ENCODE results near the gene MRPL55.

The MRPL55 gene

DNA sequence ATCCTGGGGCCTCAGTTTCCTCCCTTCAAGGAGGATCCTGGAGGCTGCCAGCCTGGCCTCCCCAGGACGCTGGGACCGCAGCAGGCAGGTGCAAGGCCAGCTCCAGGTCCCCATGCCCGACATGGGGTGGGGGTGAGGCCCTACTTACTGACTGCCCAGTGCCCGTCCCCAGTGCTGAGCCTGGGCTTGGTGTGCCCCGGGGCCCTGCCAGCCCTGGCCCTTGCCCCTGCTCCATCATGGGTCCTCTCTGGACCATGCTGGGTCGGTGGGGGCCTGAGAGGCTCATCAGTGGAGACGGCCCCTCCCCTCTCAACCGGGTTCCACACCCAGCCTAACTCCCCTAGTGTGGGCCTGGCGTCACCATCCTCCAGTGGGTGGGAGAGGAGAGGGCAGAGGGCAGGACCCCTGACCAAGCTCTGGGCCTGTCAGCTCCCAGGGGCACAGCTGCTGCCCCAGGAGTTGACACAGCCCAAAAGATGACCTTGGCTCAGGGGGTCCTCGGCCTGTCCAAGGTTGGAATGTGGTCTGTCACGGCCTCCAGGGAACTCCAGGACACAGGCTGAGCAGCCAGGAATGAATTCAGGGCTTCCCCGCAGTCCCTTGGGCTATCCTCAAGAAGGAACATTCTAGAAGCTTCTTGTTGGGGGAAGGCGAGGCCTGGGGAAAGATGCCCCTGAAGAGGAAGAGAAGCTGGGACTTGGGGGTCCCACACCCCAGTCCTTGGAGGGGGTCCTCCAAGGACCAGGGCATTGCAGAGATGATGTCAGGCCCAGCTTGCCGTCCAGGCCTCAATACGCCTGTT lies 44.2 kb downstream of the MRPL55 start:
- TF ChIP-seq, protein P1, sequence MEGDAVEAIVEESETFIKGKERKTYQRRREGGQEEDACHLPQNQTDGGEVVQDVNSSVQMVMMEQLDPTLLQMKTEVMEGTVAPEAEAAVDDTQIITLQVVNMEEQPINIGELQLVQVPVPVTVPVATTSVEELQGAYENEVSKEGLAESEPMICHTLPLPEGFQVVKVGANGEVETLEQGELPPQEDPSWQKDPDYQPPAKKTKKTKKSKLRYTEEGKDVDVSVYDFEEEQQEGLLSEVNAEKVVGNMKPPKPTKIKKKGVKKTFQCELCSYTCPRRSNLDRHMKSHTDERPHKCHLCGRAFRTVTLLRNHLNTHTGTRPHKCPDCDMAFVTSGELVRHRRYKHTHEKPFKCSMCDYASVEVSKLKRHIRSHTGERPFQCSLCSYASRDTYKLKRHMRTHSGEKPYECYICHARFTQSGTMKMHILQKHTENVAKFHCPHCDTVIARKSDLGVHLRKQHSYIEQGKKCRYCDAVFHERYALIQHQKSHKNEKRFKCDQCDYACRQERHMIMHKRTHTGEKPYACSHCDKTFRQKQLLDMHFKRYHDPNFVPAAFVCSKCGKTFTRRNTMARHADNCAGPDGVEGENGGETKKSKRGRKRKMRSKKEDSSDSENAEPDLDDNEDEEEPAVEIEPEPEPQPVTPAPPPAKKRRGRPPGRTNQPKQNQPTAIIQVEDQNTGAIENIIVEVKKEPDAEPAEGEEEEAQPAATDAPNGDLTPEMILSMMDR (IDR thresholded peaks at IDR 0.05): no peak
- Histone ChIP-seq H3K27me3 (peaks cover 89% of the 10 kb centered on the region), H3K9me3 (no peaks in the 10 kb centered on the region), H3K4me1 (ENCODE audit: control insufficient read depth in 1 of 2, insufficient read depth in 1 of 2, low read depth in 1 of 2, low read length in 1 of 2) (peaks cover 8 to 10% of the 10 kb centered on the region in 2 experiments), H3K36me3 (no peaks in the 10 kb centered on the region), H3K27ac (no peak overlapping the region), H3K4me3 (ENCODE audit: low read depth in 1 of 2, low read length in 1 of 2) (no peak overlapping the region)

DNA sequence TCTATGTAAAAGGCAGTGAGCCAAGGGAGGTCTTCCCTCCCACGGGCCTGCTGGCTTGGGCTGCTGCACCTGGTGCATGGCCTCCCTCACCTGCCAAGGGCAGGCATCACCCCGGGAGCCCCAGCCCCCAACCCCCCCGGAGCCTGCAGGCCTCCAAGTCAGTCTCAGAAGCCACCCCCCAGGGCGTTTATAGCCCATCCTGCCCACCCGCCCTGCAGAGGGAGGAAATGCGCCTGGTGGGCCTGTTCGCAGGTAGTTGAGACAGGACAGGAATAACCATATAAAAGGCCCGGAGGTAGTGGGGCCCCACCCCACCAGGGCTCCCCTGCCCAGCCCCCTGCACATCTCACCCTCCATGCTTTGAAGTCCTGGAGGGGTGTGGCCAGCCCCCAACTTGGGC lies 44.8 kb downstream of the MRPL55 start:
- H3K4me1 ChIP-seq (ENCODE audit: control insufficient read depth in 1 of 2, insufficient read depth in 1 of 2, low read depth in 1 of 2, low read length in 1 of 2): peaks cover 14 to 16% of the 10 kb centered on the region in 2 experiments
- no peak overlapping the region for H3K4me3 ChIP-seq (ENCODE audit: low read depth in 1 of 2, low read length in 1 of 2)
- TF ChIP-seq, protein P1 (IDR thresholded peaks at IDR 0.05): no peak
- H3K27me3 ChIP-seq: peaks cover 91% of the 10 kb centered on the region
- H3K27ac ChIP-seq: no peak overlapping the region
- no peaks in the 10 kb centered on the region for H3K36me3 ChIP-seq
- no peaks in the 10 kb centered on the region for H3K9me3 ChIP-seq

DNA sequence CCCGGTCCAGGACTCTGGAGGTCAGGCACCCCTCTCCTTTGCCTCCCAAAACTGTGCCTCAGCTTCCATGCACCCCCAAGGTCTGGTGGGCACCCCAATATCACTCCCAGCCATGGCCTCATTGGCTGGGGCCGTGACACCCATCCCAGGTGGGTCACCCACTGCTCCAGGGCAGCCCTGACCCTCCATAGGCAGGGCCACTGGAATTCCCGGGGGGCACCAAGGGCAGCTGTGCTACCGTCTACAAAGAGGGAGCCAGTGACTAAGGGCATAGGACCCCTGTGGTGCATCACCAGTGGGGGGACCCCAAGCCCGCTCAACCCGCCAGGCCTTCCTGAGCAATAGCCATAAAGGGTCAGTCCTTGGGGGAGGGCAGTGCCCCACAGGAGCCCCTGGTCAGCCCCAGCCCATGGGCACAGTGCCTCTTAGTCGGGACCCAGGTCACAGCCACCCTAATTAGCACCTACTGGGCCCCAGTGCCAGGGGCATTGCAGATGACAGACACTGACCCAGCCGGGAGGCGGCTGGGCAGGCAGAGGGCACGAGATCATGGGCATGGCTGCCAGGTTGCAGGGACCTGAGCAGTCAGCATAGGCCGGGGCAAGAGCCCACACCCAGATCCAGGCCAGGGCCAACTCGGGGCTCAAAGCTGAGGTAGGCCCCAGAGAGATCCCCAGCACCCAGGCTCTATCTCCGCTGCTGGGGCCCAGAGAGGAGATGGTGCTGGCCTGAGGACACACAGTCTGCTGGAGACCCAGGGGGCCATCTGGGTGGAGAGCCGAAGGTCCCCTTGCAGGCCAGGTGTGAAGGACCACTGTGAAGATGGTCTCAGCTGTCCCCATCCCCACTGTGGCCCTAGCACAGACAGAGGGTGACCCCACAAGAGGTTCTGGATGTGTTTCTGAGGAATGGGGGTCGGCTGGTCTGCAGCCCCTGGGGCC lies 45.6 kb downstream of the MRPL55 start:
- Histone ChIP-seq H3K4me3 (ENCODE audit: low read depth in 1 of 2, low read length in 1 of 2) (no peak overlapping the region), H3K9me3 (no peaks in the 10 kb centered on the region), H3K4me1 (ENCODE audit: control insufficient read depth in 1 of 2, insufficient read depth in 1 of 2, low read depth in 1 of 2, low read length in 1 of 2) (peaks cover 14 to 23% of the 10 kb centered on the region in 2 experiments), H3K27ac (no peak overlapping the region), H3K36me3 (no peaks in the 10 kb centered on the region), H3K27me3 (peaks cover 91% of the 10 kb centered on the region)
- TF ChIP-seq, protein P1 (IDR thresholded peaks at IDR 0.05): no peak

DNA sequence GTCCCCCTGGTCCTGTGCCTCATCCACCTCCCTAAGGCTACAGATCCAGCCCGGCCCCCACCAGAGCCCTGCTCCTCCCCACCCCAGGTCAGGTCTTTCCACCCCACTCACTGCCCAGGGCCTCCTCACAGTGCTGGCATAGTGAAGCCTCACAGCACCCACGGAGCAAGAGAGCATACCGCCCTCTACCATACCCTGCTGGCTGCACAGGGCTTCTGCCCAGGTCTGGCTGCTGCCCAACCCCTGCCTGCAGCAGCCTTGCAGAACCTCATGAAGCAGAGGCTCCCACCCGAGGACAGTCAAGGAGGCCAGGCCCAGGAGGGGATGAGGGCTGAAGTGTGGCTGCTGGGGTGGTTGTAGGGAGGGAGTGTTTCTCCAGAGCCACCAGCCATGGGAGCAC lies 46.3 kb downstream of the MRPL55 start:
- H3K4me3 ChIP-seq (ENCODE audit: low read depth in 1 of 2, low read length in 1 of 2): no peak overlapping the region
- no peaks in the 10 kb centered on the region for H3K9me3 ChIP-seq
- H3K36me3 ChIP-seq: no peaks in the 10 kb centered on the region
- peaks cover 91% of the 10 kb centered on the region for H3K27me3 ChIP-seq
- no peak overlapping the region for H3K27ac ChIP-seq
- TF ChIP-seq, protein P1 (IDR thresholded peaks at IDR 0.05): no peak
- H3K4me1 ChIP-seq (ENCODE audit: control insufficient read depth in 1 of 2, insufficient read depth in 1 of 2, low read depth in 1 of 2, low read length in 1 of 2): peaks cover 14 to 23% of the 10 kb centered on the region in 2 experiments

DNA sequence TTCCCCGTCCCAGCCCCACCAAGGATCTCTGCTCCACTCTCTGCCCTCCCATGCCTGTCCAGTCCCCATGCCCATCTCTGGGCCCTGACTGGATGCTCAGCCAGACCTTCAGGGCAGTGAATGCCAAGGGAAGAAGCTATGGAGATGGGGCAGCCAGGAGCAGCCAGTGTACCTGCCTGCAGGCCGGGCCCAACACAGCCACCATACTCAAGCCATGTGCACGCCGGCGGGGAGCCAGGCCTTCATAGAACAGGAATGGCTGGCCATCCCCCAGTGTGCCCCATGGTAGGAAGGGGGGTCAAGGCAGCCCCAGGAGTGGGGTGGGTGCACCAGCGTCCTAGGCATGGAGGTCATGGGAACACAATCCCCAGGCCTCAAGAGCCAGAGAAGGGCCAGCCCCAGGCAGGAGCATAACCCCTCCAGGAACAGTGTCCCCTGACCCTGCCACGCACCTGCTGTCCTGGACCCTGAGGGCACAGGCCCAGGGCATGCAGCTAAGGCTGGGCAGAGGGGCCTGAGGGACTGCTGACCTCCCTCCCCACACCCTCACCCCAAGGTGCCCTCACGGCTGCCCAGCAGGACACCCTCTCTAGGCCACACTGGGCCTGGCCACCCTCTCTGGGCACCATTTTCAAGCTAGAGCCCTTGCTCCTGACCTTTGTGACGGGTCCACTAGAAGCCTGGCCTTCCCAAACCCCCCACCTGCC lies 46.9 kb downstream of the MRPL55 start:
- Histone ChIP-seq H3K27me3 (peaks cover 91% of the 10 kb centered on the region), H3K9me3 (no peaks in the 10 kb centered on the region), H3K36me3 (no peaks in the 10 kb centered on the region), H3K27ac (no peak overlapping the region), H3K4me3 (ENCODE audit: low read depth in 1 of 2, low read length in 1 of 2) (no peak overlapping the region), H3K4me1 (ENCODE audit: control insufficient read depth in 1 of 2, insufficient read depth in 1 of 2, low read depth in 1 of 2, low read length in 1 of 2) (peaks cover 14 to 23% of the 10 kb centered on the region in 2 experiments)
- TF ChIP-seq, protein P1 (IDR thresholded peaks at IDR 0.05): no peak

All from neutrophil (primary cell).